AG08395 (cell line): Measurements from ENCODE around the gene ADGRA1.
"Not testable (repeated sequence)": the region's sequence is repeated elsewhere in the genome, so short reads cannot be mapped to it uniquely, and the experiment has no call there.

Source experiments
- DNase-seq: peaks from one replicate; pipeline ENCODE4 v3.0.0; 2012; ENCODE audit warnings: mixed read lengths, low spot score

Gene ADGRA1

GRCh38 chr10:133163889-133164815, 76.4 kb downstream of the ADGRA1 start:
- DNase-seq, result no peak

GRCh38 chr10:133164816-133165555, 77.3 kb downstream of the ADGRA1 start:
- no peak for DNase-seq

- no peak for DNase-seq
Measured at GRCh38 chr10:133165556-133166503, 78.1 kb downstream of the ADGRA1 start.

GRCh38 chr10:133166504-133166827, 78.7 kb downstream of the ADGRA1 start:
- DNase-seq, result no peak

DNA sequence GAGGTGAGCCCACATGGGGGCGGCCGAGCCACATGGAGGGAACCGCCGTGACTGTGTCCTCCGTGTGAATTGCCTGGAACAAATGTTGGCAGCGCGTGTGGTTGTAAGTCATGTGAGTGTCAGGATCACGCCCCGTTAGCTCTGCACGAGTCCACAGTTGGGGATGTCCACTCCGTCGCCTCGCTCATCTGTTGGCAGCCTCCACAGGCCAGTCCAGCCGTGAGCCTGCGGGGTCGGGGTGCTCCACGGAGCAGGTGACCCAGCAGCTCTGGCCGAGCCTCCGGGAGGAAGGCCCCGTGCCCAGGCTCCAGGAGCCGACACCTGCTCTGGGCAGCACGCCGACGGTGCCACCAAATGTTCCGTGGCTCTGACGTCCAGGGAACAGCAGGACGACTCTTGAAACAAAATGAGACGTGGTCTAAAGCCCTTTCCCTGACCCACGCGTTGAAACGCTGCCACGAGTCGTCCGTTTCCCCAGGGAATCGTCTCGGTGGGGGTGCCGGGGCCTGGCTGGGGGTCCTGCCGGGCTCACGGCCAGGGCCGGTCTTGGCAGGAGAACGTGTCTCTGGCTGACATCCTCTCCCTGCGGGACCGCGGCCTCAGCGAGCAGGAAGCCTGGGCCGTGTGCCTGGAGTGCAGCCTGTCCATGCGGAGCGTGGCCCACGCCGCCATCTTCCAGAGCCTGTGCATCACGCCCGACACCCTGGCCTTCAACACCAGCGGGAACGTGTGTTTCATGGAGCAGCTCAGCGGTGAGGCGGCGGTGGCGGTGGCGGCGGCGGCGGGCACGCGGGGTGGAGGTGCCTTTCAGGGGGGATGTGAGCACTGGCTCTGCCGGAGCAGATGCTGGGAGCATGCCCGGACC, 79.3 kb downstream of the ADGRA1 start:
- DNase-seq, result no peak

GRCh38 chr10:133167693-133168616, 80.2 kb downstream of the ADGRA1 start:
- no peak for DNase-seq

- DNase-seq, result no peak
Measured at GRCh38 chr10:133168617-133169031, 80.9 kb downstream of the ADGRA1 start.

DNA sequence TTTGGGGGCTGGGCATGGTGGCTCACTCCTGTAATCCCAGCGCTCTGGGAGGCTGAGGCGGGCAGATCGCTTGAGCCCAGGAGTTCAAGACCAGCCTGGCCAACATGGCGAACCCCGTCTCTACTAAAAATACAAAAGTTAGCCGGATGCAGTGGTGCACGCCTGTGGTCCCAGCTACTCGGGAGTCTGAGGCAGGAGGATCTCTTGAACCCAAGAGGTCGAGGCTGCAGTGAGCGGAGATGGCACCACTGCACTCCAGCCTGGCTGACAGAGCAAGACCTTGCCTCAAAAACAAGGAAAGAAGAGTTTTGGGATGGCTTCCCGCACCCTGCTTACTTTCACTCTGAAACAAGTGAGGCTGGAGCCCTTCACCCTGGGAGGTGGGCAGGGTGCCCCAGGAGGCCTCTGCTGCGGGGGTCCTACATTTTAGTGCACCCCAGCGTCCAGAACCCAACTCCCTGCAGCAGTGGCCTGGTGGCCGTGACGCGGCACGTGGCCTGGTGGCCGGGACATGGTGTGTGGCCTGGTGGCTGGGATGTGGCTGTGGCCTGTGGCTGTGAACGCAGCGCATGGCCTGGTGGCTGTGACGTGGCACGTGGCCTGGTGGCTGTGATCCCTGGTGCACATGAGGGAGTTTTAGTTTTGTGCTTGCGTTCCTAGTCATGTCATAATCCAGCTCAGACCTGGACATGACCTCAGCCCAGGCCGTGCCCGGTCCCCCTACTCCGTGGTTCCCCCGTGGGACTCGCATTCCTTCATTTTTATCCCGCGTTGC, 81.6 kb downstream of the ADGRA1 start:
- DNase-seq, result no peak

DNA sequence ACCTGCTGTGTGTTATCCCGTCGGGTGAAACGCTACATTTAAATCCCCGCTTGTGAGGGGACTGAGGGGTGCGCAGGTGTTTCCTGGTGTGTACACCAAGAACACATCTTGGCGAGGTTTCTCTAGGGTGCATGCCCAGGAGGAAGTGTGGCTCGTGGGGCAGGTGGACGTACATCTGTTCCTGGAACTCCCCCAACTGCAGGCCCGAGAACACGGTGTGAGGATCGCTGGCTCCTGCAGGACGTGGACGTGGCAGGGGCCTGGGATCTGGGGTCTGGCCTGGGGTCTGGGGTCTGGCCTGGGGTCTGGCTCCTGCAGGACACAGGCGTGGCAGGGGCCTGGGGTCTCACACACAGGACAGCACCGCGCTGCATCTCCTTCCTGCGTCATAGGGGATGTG, 82.4 kb downstream of the ADGRA1 start:
- DNase-seq, result no peak

GRCh38 chr10:133173860-133174640, 86.3 kb downstream of the ADGRA1 start:
- DNase-seq, result no peak

GRCh38 chr10:133174689-133175263, 87.1 kb downstream of the ADGRA1 start:
- no peak for DNase-seq

DNA sequence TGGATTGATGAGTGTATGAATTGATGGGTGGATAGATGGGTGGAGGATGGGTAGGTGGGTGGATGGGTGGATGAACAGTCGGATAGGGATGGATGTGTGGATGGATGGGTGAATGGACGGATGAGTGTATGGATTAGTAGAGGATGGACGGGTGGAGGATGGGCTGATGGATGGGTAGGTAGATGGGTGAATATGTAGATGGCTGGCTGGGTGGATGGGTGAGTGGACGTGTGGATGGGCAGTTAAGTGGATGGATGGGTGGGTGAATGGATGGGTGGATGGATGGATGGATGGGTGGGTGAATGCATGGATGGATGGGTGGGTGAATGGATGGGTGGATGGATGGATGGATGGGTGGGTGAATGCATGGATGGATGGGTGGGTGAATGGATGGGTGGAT, 87.9 kb downstream of the ADGRA1 start:
- DNase-seq, result not testable (repeated sequence)

- no peak for DNase-seq
Measured at GRCh38 chr10:133176546-133176945, 88.8 kb downstream of the ADGRA1 start.

DNA sequence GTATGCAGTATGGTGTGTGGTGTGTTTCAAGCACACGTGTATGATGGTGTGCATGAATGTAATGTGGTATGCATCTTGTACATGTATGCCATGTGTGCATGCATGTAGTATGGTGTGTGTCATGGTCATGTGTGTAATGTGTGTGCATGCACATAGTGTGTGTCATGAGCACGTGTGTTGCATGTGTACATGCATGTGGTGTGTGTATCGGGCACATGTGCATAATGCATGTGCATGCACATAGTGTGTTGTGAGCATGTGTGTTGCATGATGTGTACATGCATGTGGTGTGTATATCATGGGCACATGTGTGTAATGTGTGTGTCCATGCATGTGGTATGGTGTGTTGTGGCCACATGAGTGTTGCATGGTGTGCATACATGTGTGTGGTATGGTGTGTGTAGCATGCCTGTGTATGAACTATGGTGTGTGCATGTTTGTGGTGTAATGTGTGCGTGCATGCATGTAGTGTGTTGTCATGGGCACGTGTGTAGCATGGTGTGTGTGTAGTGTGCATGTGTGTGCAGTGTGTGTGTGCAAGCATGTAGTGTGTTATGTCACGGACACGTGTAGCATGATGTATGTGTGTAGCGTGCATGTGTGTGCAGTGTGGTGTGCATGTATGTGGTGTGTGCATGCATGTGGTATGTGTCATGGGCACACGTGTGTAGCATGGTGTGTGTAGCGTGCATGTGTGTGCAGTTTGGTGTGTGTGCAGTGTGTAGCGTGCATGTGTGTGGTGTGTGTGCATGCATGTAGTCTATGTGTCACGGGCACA, 89.8 kb downstream of the ADGRA1 start:
- DNase-seq, result no peak

DNA sequence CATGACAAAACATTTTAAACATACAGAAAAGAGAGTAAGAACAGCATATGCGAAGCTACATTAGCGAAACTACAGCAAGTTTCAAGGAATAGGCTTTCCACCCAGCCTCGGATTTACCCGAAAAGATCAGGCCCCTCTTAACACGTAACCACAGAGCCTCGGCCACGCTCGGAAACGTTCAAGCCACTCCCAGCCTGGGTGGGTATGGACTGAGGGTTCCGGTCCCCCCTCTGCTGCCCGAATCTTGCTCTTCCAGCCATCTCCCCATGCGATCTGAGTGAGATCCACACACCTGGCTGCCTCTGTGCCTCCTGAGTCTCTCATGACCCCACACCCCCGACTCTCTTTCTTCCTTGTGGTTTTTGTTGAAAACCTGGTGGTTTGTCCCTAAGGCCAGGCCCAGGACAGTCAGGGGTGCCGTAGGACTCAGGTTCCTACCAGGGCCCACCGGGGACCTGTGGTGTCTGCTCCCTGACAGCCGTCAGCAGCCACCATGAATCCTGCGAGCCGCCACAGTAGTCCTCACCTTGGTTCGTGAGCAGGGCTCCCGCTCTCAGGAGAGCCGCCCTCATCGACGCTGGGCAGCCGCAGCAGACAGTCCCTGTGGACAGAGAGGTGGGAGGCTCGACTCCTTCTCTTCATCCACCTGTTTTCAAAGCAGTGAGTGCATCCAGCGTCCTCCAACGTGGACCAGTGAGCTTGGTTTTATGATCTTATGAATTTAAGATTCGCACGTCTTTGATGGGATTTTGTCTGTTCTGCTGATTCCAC, 90.8 kb downstream of the ADGRA1 start:
- DNase-seq, result no peak

DNA sequence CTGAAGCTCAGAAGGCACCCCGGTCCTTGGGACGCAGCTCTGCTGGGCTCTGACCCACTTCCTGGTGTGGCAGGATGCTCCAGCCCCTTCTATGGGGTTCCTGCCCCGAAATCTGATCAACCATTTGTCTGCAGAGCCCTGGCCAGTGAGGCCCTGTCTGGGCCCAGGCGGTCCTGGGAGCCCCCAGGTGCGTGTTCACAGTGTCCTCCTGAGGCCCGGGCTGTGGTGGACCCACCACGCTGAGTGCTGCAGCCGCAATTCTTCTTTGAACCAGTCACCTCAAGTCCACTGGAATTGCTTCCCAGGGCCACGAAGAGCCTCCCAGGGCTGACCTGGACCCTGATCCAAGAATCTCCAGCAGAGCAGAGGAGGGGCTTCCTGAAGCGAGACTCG, 91.4 kb downstream of the ADGRA1 start:
- DNase-seq, result no peak

DNA sequence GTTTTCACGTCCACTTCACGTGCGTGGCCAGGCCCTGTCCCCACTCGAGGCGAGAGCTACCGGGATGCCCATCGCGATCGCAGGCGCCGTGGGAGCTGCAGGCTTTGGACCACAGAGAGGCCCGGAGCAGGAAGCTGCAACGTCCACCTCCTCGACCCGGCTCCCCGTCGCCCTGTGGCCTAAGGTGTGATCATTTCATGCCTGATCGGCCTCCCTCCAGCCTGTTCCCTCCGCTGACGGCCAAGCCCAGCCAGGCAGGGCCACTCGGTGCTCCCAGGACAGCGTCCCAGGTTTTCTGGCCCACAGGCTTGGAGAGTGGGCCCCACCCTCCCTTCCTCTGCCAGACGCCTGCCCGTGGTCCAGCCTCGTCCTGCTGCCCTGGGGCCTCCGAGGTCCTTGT, 91.9 kb downstream of the ADGRA1 start:
- no peak for DNase-seq
